Prostate gland (tissue), 2 donors: ENCODE measurements around the gene LRRC32. TPM values are rescaled to one million over a fixed set of nuclear protein-coding genes. Genes with fewer than 3 reads are reported as not detected.

Experiments
- DNase-seq: peaks from one replicate; pipeline ENCODE4 v3.0.0-alpha.2; 2019; ENCODE audit warnings: low spot score
- H3K27ac ChIP-seq, 2 donors: fragments of 200-600 bp; sonication (generic); 2 replicates each; pipeline ENCODE4 v1.5.1; 2017 to 2019
- H3K27me3 ChIP-seq: fragments of 200-600 bp; sonication (generic); replicated peaks from 2 replicates; pipeline ENCODE4 v1.5.1; 2019; ENCODE audit not compliant: insufficient read depth
- H3K36me3 ChIP-seq, 2 donors: fragments of 200-600 bp; sonication (generic); 1 replicate in 1 of 2; 2 replicates in 1 of 2; pipeline versions ENCODE4 v1.5.1 to v1.8.1; 2017 to 2019
- H3K4me1 ChIP-seq: fragments of 200-600 bp; sonication (generic); replicated peaks from 2 replicates; pipeline ENCODE4 v1.5.1; 2019
- H3K4me3 ChIP-seq, 2 donors: fragments of 200-600 bp; sonication (generic); 2 replicates each; pipeline ENCODE4 v1.5.1; 2017 to 2019
- H3K9me3 ChIP-seq: fragments of 200-600 bp; sonication (generic); 2 replicates; pipeline ENCODE4 v1.5.1; 2017
- POLR2A ChIP-seq: fragments of 450-650 bp; IDR thresholded peaks from one replicate; pipeline ENCODE4 v1.6.1; 2016; ENCODE audit warnings: antibody characterized with exemption, mild to moderate bottlenecking
- POLR2AphosphoS5 ChIP-seq: sonication (generic); formaldehyde crosslinking; IDR thresholded peaks from one replicate; pipeline ENCODE4 v1.6.1; 2017; ENCODE audit warnings: antibody characterized with exemption
- WGBS: methylation state at CpG from one replicate; pipeline ENCODE4 v1.1.5; 2018; 5-methylcytosine and 5-hydroxymethylcytosine counted together
- intact Hi-C: fragments of 100-400 bp; cut with DNase I; formaldehyde crosslinking; loops from one replicate; pipeline ENCODE4 v1.14.2; 2022
- total RNA-seq, 2 donors: library from RNA; depleted of rRNA; stranded (reverse); fragments of >200 nt; gene quantifications; one replicate each; pipeline ENCODE4 v1.1.0, GENCODE V29; 2016
- TF ChIP-seq, protein P1 (sequence below), 4 experiments: fragments of 200-600 bp in 2 of 4; fragments of 450-650 bp in 2 of 4; sonication (generic) in 2 of 4; IDR thresholded peaks; 1 replicate in 3 of 4; 2 replicates in 1 of 4; pipeline ENCODE4 v1.5.1; 2016 to 2019; ENCODE audit warnings: antibody characterized with exemption in 4 of 4, mild to moderate bottlenecking in 2 of 4, moderate library complexity in 2 of 4

LRRC32 gene
- total RNA-seq, 2 donors from 2014 or later: 16.2 to 37.3 TPM

DNA sequence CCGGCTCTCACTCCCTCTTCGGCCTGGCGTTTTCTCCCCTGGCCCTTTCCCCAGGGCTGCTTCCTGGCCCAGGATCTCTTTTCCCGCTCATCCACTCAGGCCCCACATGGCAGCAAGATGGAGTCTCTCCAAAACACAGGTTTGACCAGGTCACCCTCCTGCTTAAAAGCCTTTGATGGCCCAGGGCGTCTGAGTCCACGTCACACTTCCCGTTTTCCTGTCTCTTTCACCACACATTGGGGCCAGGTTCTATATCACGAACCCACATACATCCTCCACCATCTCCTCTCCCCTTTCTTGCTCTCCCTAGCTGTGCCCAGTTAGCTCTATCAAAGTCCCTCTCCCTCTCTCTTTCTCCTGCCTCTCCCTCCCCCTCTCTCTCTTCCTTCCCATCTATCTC is 7.8 kb upstream of the LRRC32 start:
- TF ChIP-seq POLR2AphosphoS5 (no peak), POLR2A (no peak)
- TF ChIP-seq, protein P1, sequence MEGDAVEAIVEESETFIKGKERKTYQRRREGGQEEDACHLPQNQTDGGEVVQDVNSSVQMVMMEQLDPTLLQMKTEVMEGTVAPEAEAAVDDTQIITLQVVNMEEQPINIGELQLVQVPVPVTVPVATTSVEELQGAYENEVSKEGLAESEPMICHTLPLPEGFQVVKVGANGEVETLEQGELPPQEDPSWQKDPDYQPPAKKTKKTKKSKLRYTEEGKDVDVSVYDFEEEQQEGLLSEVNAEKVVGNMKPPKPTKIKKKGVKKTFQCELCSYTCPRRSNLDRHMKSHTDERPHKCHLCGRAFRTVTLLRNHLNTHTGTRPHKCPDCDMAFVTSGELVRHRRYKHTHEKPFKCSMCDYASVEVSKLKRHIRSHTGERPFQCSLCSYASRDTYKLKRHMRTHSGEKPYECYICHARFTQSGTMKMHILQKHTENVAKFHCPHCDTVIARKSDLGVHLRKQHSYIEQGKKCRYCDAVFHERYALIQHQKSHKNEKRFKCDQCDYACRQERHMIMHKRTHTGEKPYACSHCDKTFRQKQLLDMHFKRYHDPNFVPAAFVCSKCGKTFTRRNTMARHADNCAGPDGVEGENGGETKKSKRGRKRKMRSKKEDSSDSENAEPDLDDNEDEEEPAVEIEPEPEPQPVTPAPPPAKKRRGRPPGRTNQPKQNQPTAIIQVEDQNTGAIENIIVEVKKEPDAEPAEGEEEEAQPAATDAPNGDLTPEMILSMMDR (IDR thresholded peaks at IDR 0.05): no peak
- Histone ChIP-seq H3K4me1 (no peaks in the 10 kb centered on the region), H3K36me3 (no peaks in the 10 kb centered on the region), H3K27ac (no peak overlapping the region), H3K27me3 (no peaks in the 10 kb centered on the region), H3K4me3 (no peak overlapping the region), H3K9me3 (no peaks in the 10 kb centered on the region)
- WGBS: 85% methylated on average over 8 of the region's 8 CpGs
- intact Hi-C loops: no loop called here
- DNase-seq: no peak

DNA sequence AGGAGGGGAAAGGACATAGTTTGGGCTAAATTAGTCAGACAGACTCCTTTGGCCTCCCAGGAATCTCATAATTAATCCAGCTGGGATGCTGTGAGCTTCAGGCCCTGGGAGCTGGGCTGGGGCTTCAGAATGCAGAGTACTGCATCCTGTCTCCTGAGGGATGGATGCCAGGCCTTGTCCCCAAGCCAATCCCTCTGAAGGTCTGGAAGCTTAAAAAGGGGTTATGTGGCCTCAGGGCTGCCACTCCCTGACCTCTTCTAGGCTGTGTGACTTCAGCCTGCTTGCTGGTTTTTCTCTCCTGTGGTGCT is 6.9 kb upstream of the LRRC32 start:
- Histone ChIP-seq H3K27me3 (no peaks in the 10 kb centered on the region), H3K9me3 (no peaks in the 10 kb centered on the region), H3K27ac (no peak overlapping the region), H3K36me3 (no peaks in the 10 kb centered on the region), H3K4me1 (no peaks in the 10 kb centered on the region), H3K4me3 (no peak overlapping the region)
- intact Hi-C loops: no loop called here
- TF ChIP-seq, protein P1 (IDR thresholded peaks at IDR 0.05): no peak
- TF ChIP-seq POLR2A (no peak), POLR2AphosphoS5 (no peak)
- DNase-seq: no peak

DNA sequence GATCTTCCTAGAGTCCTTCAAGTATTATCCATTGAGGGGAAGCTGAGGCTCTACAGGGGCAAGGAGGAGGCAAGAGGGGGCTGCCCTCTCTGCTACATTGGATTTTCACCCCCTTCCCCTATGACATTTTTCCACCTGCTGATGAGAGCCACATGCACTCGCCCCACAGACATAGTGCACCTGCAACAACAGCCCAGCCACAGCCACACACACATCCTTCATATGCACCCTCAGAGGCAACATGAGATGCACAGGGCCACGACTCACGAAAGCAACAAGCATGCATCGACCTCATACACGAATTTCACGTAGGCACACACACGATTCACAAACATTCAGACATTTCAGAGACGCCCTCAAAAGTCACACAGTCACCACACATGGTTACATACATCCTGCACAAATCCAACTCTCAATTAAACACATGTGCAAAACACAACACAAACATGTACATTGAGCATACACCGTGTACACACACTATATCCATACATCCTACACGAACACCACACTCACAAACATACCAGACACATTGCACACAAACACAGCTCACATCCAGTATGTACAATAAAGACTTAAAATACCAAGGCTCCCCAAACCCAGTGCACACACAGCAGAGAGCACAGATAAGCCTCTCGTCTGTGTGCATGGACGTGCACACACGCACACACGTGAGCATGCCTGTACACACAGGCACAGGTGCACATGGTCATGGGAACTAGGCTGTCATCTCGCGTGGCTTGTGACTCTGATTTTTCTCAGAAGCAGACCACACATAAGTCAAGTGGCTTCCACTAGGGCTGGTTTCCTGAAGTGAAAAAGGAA is 6.3 kb upstream of the LRRC32 start:
- Histone ChIP-seq H3K36me3 (no peaks in the 10 kb centered on the region), H3K27ac (no peak overlapping the region), H3K4me3 (no peak overlapping the region), H3K4me1 (no peaks in the 10 kb centered on the region), H3K27me3 (no peaks in the 10 kb centered on the region), H3K9me3 (no peaks in the 10 kb centered on the region)
- intact Hi-C loops: no loop called here
- 82% methylated on average over 16 of the region's 16 CpGs for WGBS
- TF ChIP-seq POLR2AphosphoS5 (no peak), POLR2A (no peak)
- TF ChIP-seq, protein P1 (IDR thresholded peaks at IDR 0.05): no peak
- no peak for DNase-seq

DNA sequence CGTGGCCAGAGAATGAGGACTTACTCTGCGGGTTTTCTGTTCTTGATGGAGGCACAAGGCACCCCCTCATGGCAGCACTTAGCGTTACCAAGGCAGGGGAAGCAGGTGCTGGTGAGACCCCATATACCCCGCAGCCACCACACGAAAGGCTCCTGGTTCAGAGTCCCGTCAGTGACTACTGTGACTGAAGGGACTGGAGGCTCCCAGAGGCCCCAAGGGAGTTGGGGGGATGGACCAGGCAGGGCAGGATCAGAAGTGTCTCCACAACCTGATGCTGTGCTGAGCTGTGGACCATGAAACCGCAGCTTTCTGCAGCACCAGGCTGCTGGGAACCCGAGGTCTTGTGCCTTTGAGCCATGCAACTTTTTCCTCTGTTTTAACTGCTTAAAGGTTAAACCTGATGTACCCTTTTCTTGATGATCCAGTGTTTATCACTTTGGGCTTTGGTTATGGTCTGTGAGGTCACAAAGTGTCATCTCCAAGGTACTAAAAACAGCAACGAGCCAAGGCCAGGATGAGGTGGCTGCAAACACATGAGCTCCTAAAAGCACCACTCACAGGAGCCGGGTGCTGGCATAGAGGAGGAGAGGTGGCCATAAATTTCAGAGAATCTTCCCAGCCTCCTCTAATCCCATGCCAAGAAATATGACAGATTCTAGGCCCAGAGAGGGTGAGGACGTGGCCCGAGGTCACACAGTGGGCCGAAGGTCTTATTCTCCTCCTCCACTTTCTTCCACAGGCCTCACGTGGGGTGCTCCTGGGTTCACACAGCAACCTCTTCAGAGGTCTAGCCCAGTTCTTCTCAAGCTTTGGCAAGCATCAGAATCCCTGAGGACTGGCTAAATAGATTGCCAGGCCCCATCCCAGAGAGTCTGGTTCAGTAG is 4.2 kb upstream of the LRRC32 start:
- DNase-seq: no peak
- TF ChIP-seq POLR2AphosphoS5 (no peak), POLR2A (no peak)
- TF ChIP-seq, protein P1 (IDR thresholded peaks at IDR 0.05): no peak
- Histone ChIP-seq H3K4me3 (no peak overlapping the region), H3K9me3 (no peaks in the 10 kb centered on the region), H3K4me1 (no peaks in the 10 kb centered on the region), H3K27me3 (no peaks in the 10 kb centered on the region), H3K27ac (no peak overlapping the region), H3K36me3 (no peaks in the 10 kb centered on the region)
- intact Hi-C loops: no loop called here
- WGBS: 81% methylated on average over 14 of the region's 14 CpGs
